H1 (cell line): Measurements from ENCODE around the gene FLT4. TPM values are rescaled to one million over a fixed set of nuclear protein-coding genes. Genes with fewer than 3 reads are reported as not detected.

Experiments
- CHD1 ChIP-seq: IDR thresholded peaks from 2 replicates; pipeline ENCODE4 v1.6.1; 2012; ENCODE audit warnings: low read depth, low read length, improper control_type of control experiment
- CHD2 ChIP-seq: IDR thresholded peaks from 2 replicates; pipeline ENCODE4 v1.6.1; 2012; ENCODE audit warnings: low read length, improper control_type of control experiment
- KDM1A ChIP-seq: fragments of 200-600, 300-600 bp; sonication (generic); IDR thresholded peaks from 2 replicates; pipeline ENCODE4 v1.7.1; 2016; ENCODE audit warnings: mild to moderate bottlenecking, low read length, borderline replicate concordance
- KDM4A ChIP-seq: IDR thresholded peaks from one replicate; pipeline ENCODE4 v1.7.1; 2012; ENCODE audit warnings: low read depth, mild to moderate bottlenecking, moderate library complexity, low read length, inconsistent platforms; ENCODE audit not compliant: severe bottlenecking
- SAP30 ChIP-seq: fragments of 300-600 bp; sonication (generic); IDR thresholded peaks from 2 replicates; pipeline ENCODE4 v1.7.1; 2012; ENCODE audit warnings: low read length, moderate library complexity, mild to moderate bottlenecking, inconsistent platforms; ENCODE audit not compliant: insufficient read depth, insufficient replicate concordance
- SP4 ChIP-seq: IDR thresholded peaks from 2 replicates; pipeline ENCODE4 v1.6.1; 2012; ENCODE audit warnings: low read length, inconsistent platforms
- SUZ12 ChIP-seq: fragments of 200-600 bp; sonication (generic); IDR thresholded peaks from 2 replicates; pipeline ENCODE4 v1.6.1; 2012; ENCODE audit warnings: mild to moderate bottlenecking, inconsistent platforms, low read length, moderate library complexity, mixed read lengths
- TAF7 ChIP-seq: optimal IDR thresholded peaks from 2 replicates; pipeline ENCODE3; 2011; ENCODE audit warnings: low read depth, mild to moderate bottlenecking, inconsistent platforms, low read length, moderate library complexity, borderline replicate concordance
- polyA plus RNA-seq, 7 experiments: library from polyadenylated mRNA; depleted of rRNA in 3 of 7; stranded (reverse) in 5 of 7; unstranded in 2 of 7; fragments of >200 nt in 5 of 7; fragments of 200-250 nt in 2 of 7; gene quantifications; 1 replicate in 5 of 7; 2 replicates in 1 of 7; 4 replicates in 1 of 7; pipeline versions ENCODE4 v1.2.1 to v1.2.3, GENCODE V29; 2011 to 2013; ENCODE audit warnings: missing spikeins in 2 of 7, mixed read lengths in 2 of 7
- total RNA-seq: library from RNA; stranded (reverse); fragmentation: NEBNext Ultra II Directional; extraction: Animal tissue kit (Norgen Biotek cat#: 25700); gene quantifications from 2 replicates; pipeline ENCODE4 v1.2.1, GENCODE V29; 2021
- TF ChIP-seq, protein P1 (sequence below): IDR thresholded peaks from 2 replicates; pipeline ENCODE4 v1.6.1; 2012; ENCODE audit warnings: inconsistent platforms

FLT4 gene
- total and polyA plus RNA-seq, 2 of the 8 experiments (the other 6 are each of a cell fraction or from before 2014, with no cell fraction given), result 6.5 to 7.7 TPM

GRCh38 chr5:180649297-180650039 is at the start of gene FLT4 (continued):
- no peak for TF ChIP-seq CHD2
- TF ChIP-seq, protein P1, sequence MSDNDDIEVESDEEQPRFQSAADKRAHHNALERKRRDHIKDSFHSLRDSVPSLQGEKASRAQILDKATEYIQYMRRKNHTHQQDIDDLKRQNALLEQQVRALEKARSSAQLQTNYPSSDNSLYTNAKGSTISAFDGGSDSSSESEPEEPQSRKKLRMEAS, result peak; percentile 47
- TF ChIP-seq CHD1, result no peak
- TF ChIP-seq SUZ12, result no peak; the same call in 1 of the 2 replicates
- peak; percentile 74 for TF ChIP-seq KDM4A
- TF ChIP-seq SAP30, result no peak
- TF ChIP-seq TAF7, result no peak
- no peak for TF ChIP-seq KDM1A
- TF ChIP-seq SP4, result no peak
